Measurements from ENCODE around the gene SPATA19. TPM values are rescaled to one million over a fixed set of nuclear protein-coding genes. Genes with fewer than 3 reads are reported as not detected.

The SPATA19 gene
- total and polyA plus RNA-seq, 2 of the 4 experiments (the other 2 are of a cell fraction), result not detected

- peaks cover 31% of the 10 kb centered on the region for H3K9me3 ChIP-seq (ENCODE audit: control insufficient read depth, insufficient read depth, low read length)
- H3K23ac ChIP-seq (ENCODE audit: low read depth, low read length), result no peak overlapping the region
- no peaks in the 10 kb centered on the region for H3K27me3 ChIP-seq (ENCODE audit: control insufficient read depth, insufficient read depth, low read length)
- no peak overlapping the region for H2BK120ac ChIP-seq (ENCODE audit: low read depth, low read length)
- ATAC-seq (ENCODE audit: low read depth), result no peak
- no peak overlapping the region for H2AFZ ChIP-seq (replicated peaks; ENCODE audit: low read length, poor library complexity)
- no peak overlapping the region for H3K4me3 ChIP-seq (ENCODE audit: insufficient read depth, low read depth, low read length)
- H3K27ac ChIP-seq (ENCODE audit: insufficient read depth, low read length), result no peak overlapping the region
- dilution Hi-C loops (cut with HindIII; ENCODE audit: low sequenced_read_pairs, unreplicated experiment) (no loop called here), intact Hi-C loops (cut with micrococcal nuclease) (no loop called here), in situ Hi-C loops (cut with MboI; ENCODE audit: low sequenced_read_pairs) (no loop called here)
- no peak for DNase-seq
- no peaks in the 10 kb centered on the region for H3K9me1 ChIP-seq (ENCODE audit: insufficient read depth, low read length)
- no peak overlapping the region for H2AK9ac ChIP-seq (replicated peaks; ENCODE audit: low read depth, low read length, poor library complexity)
- no peaks in the 10 kb centered on the region for H3K36me3 ChIP-seq (ENCODE audit: control insufficient read depth, insufficient read depth, low read length)
- TF ChIP-seq POLR2A (IDR thresholded peaks at IDR 0.05; ENCODE audit: low read depth, low read length) (no peak), RAD21 (IDR thresholded peaks at IDR 0.05; ENCODE audit: low read length) (no peak), CHD1 (IDR thresholded peaks at IDR 0.05; ENCODE audit: low read depth, low read length) (no peak), MXI1 (IDR thresholded peaks at IDR 0.05; ENCODE audit: borderline replicate concordance, low read depth, low read length) (no peak), FOS (IDR thresholded peaks at IDR 0.05; ENCODE audit: low read depth, low read length) (no peak), ELK1 (IDR thresholded peaks at IDR 0.05; ENCODE audit: borderline replicate concordance, low read depth, low read length) (no peak), MAFK (IDR thresholded peaks at IDR 0.05; ENCODE audit: low read depth, low read length) (no peak)
- H3K4me1 ChIP-seq (ENCODE audit: control insufficient read depth, insufficient read depth, low read length), result no peaks in the 10 kb centered on the region
- no peak overlapping the region for H2BK5ac ChIP-seq (ENCODE audit: low read depth, low read length, poor library complexity, severe bottlenecking)
- no peaks in the 10 kb centered on the region for H4K20me1 ChIP-seq (ENCODE audit: insufficient read depth, low read length)
- no peak overlapping the region for H3K14ac ChIP-seq (replicated peaks; ENCODE audit: low read depth, low read length)
- no peak overlapping the region for H3K4ac ChIP-seq (ENCODE audit: low read depth, low read length)
- ChIA-PET POLR2A (ENCODE audit: unreplicated experiment) (no interaction called here), CTCF (no interaction called here)
- H2BK20ac ChIP-seq (ENCODE audit: low read depth, low read length), result no peak overlapping the region
- no peak overlapping the region for H3K56ac ChIP-seq (ENCODE audit: extremely low read depth, insufficient read depth, low read length)
- no peak overlapping the region for H3K4me2 ChIP-seq (ENCODE audit: low read depth, low read length)
- no peak overlapping the region for H2AK5ac ChIP-seq (ENCODE audit: low read depth, low read length)
- no peak overlapping the region for H4K8ac ChIP-seq (ENCODE audit: low read depth in 2 of 2, low read length in 2 of 2)
- WGBS, 2 experiments (ENCODE audit: extremely low coverage in 2 of 2, insufficient read length in 1 of 2), result 0% methylated on average over 1 of the region's 5 CpGs; no CpG with 5 or more reads in 1 of the 2 experiments
- H3K9ac ChIP-seq (ENCODE audit: low read depth, low read length), result no peak overlapping the region
- no peak overlapping the region for H3K18ac ChIP-seq (ENCODE audit: low read depth, low read length)
- no peaks in the 10 kb centered on the region for H3K79me1 ChIP-seq (ENCODE audit: low read depth in 1 of 2, low read length in 2 of 2)
- no TSS peak for BruUV-seq (replicated peaks)
- no peak overlapping the region for H4K5ac ChIP-seq (ENCODE audit: low read depth, low read length)
- H4K91ac ChIP-seq (ENCODE audit: insufficient read depth, low read depth, low read length), result no peak overlapping the region
- H2BK15ac ChIP-seq (ENCODE audit: low read depth, low read length), result no peak overlapping the region
Measured at GRCh38 chr11:133887692-133888332, 42.5 kb upstream of the SPATA19 start.
